ENCODE results near the gene RAP1GAP2. TPM values are rescaled to one million over a fixed set of nuclear protein-coding genes. Genes with fewer than 3 reads are reported as not detected.
"Not testable (repeated sequence)": the region's sequence is repeated elsewhere in the genome, so short reads cannot be mapped to it uniquely, and the experiment has no call there.

The RAP1GAP2 gene
- total and polyA plus RNA-seq, 2 of the 8 experiments (the other 6 are each of a cell fraction or from before 2014, with no cell fraction given): 24.0 to 63.8 TPM

DNA sequence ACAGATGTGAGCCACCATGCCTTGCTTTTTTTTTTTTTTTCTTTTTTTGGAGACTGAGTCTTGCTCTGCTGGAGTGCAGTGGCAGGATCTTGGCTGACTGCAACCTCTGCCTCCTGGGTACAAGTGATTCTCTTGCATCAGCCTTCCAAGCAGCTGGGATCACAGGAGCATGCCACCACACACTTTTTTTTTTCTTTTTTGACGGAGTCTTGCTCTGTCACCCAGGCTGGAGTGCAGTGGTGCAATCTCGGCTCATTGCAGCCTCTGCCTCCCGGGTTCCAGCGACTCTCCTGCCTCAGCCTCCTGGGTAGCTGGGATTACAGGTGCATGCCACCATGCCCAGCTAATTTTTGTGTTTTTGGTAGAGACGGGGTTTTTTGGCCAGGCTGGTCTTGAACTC lies 23.1 kb downstream of the RAP1GAP2 start:
- POLR2A ChIA-PET (ENCODE audit: partially characterized antibody): interaction anchor here (1.2 kb wide), 1 partner anchor 35 kb away, joined by 4 read pairs; no protein-coding TSS in a partner anchor
- FAIRE-seq: not testable (repeated sequence)

More for the DNA sequence above, 23.1 kb downstream of the RAP1GAP2 start:
- DNase-seq (ENCODE audit: low read depth in 1 of 2, low spot score in 2 of 2); H4K91ac ChIP-seq (replicated peaks; ENCODE audit: insufficient read length, low read length); H3K36me3 ChIP-seq (ENCODE audit: control insufficient read depth in 2 of 4, insufficient read depth in 4 of 4, low read length in 3 of 4); H3K4me3 ChIP-seq (ENCODE audit: extremely low read depth in 1 of 4, insufficient read depth in 2 of 4, low read depth in 3 of 4, low read length in 4 of 4); H2BK15ac ChIP-seq (ENCODE audit: low read length); H3K4me2 ChIP-seq (ENCODE audit: insufficient read depth in 1 of 2, low read depth in 2 of 2, low read length in 2 of 2); H2AFZ ChIP-seq (ENCODE audit: low read length); H4K20me1 ChIP-seq (replicated peaks in 1 of 2; ENCODE audit: control insufficient read depth in 1 of 2, insufficient read depth in 2 of 2, low read length in 2 of 2); H3K27me3 ChIP-seq (replicated peaks in 1 of 4; ENCODE audit: control insufficient read depth in 3 of 4, extremely low read depth in 1 of 4, insufficient read depth in 3 of 4, low read length in 3 of 4); H3K23ac ChIP-seq (ENCODE audit: insufficient read length); H3K56ac ChIP-seq (replicated peaks; ENCODE audit: insufficient read length, low read depth, low read length); H4K5ac ChIP-seq (ENCODE audit: insufficient read length, low read depth, low read length); H2BK120ac ChIP-seq (replicated peaks; ENCODE audit: low read depth, low read length); H4K8ac ChIP-seq (ENCODE audit: extremely low read depth, insufficient read depth, low read length); H3K18ac ChIP-seq (ENCODE audit: extremely low read depth, low read length); H3K14ac ChIP-seq (ENCODE audit: insufficient read length); H3K9me3 ChIP-seq (ENCODE audit: insufficient read depth in 2 of 2, low read depth in 1 of 2, low read length in 1 of 2); H2BK5ac ChIP-seq (ENCODE audit: low read depth, low read length); H3K79me2 ChIP-seq (ENCODE audit: control insufficient read depth in 1 of 2, insufficient read depth in 2 of 2, low read length in 2 of 2); H3K79me1 ChIP-seq (ENCODE audit: low read depth, low read length); H2BK12ac ChIP-seq (ENCODE audit: low read depth, low read length); H3K9ac ChIP-seq (replicated peaks in 1 of 4; ENCODE audit: extremely low read depth in 1 of 4, low read depth in 3 of 4, low read length in 3 of 4); H3K4ac ChIP-seq (replicated peaks; ENCODE audit: insufficient read length, low read depth, low read length); H2AK5ac ChIP-seq (ENCODE audit: low read depth, low read length); H2BK20ac ChIP-seq (ENCODE audit: low read length); H3K23me2 ChIP-seq (ENCODE audit: low read depth, low read length); H3K27ac ChIP-seq (ENCODE audit: low read depth, low read length): not testable (repeated sequence)
- CTCF ChIA-PET (ENCODE audit: partially characterized antibody): interaction anchor here (0.6 kb wide), 1 partner anchor 105 kb away, joined by 3 read pairs; no protein-coding TSS in a partner anchor
- 93% methylated on average over 5 of the region's 5 CpGs; no CpG with 5 or more reads in 1 of the 2 experiments for WGBS, 2 experiments (ENCODE audit: extremely low coverage in 1 of 2, insufficient coverage in 1 of 2, insufficient read length in 1 of 2, insufficient replicate concordance in 2 of 2, low coverage in 1 of 2, low lambda C conversion rate in 2 of 2, missing lambda C conversion rate in 1 of 2)
- peaks cover 0 to 10% (median 4%) of the 10 kb centered on the region in 4 experiments; a peak in 6 of 7 replicates for H3K4me1 ChIP-seq (replicated peaks in 1 of 4; ENCODE audit: control insufficient read depth in 3 of 4, insufficient read depth in 4 of 4, low read length in 3 of 4)
